Measurements from ENCODE around the gene CRTAC1.

DNA sequence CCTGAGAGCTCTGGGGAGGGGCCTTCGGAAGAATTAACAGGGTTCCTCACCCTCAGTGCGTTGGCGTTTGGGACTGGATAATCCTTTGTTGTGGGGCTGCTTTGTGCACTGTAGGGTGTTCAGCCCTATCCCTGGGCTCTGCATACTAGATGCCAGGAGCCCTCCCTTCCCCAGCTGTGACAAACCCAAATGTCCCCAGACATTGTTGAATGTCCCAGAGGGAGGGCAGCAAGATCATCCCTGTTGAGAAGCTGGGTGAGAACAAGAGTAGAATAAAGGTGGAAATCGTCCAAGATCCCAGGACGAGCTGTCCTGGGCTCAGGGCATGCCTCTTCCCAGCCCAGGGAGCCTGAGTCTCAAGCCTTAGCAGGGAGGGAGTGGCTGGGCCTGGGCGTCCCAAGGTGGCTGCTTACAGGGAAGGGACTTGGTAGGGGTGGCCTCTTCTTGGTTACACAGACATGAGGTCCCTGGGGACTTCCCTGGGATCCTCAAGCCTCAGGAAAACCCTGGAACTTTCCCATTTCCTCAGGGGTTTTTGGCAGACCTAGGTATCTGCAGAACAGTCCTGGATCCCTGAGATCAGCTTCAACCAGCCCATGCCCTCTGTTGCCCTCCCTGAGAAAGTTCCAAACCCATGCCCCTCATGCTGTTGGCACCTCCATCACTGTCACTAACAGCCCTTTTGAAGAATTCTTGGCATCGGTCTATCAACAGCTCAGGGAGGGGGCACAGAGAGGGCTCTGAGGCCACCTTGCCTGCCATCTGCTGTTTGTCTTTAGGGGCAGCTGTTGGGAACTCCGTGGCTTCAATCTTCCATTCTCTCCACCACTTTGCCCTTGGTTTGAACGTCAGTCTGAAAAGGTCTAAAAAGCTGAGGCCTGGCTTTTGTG, 127.0 kb downstream of the CRTAC1 start:
- TF ChIP-seq, protein P1, sequence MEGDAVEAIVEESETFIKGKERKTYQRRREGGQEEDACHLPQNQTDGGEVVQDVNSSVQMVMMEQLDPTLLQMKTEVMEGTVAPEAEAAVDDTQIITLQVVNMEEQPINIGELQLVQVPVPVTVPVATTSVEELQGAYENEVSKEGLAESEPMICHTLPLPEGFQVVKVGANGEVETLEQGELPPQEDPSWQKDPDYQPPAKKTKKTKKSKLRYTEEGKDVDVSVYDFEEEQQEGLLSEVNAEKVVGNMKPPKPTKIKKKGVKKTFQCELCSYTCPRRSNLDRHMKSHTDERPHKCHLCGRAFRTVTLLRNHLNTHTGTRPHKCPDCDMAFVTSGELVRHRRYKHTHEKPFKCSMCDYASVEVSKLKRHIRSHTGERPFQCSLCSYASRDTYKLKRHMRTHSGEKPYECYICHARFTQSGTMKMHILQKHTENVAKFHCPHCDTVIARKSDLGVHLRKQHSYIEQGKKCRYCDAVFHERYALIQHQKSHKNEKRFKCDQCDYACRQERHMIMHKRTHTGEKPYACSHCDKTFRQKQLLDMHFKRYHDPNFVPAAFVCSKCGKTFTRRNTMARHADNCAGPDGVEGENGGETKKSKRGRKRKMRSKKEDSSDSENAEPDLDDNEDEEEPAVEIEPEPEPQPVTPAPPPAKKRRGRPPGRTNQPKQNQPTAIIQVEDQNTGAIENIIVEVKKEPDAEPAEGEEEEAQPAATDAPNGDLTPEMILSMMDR (IDR thresholded peaks at IDR 0.05) = no peak
- TF ChIP-seq POLR2A (IDR thresholded peaks at IDR 0.05) = no peak
- TF ChIP-seq EP300 (IDR thresholded peaks at IDR 0.05) = no peak
